ENCODE data around the gene TMEM87B. TPM values are rescaled to one million over a fixed set of nuclear protein-coding genes. Genes with fewer than 3 reads are reported as not detected.
"Not testable (repeated sequence)": the region's sequence is repeated elsewhere in the genome, so short reads cannot be mapped to it uniquely, and the experiment has no call there.

TMEM87B gene
- total RNA-seq, 2 donors from 2014 or later: 28.3 to 42.7 TPM

GRCh38 chr2:112056626-112056987 lies 1.5 kb downstream of the TMEM87B start:
- intact Hi-C loops (cut with DNase I): no loop called here
- DNase-seq (ENCODE audit: low spot score): no peak

GRCh38 chr2:112059671-112060070 lies 4.6 kb downstream of the TMEM87B start:
- DNase-seq (ENCODE audit: low spot score): no peak
- intact Hi-C loops (cut with DNase I): no loop called here

DNA sequence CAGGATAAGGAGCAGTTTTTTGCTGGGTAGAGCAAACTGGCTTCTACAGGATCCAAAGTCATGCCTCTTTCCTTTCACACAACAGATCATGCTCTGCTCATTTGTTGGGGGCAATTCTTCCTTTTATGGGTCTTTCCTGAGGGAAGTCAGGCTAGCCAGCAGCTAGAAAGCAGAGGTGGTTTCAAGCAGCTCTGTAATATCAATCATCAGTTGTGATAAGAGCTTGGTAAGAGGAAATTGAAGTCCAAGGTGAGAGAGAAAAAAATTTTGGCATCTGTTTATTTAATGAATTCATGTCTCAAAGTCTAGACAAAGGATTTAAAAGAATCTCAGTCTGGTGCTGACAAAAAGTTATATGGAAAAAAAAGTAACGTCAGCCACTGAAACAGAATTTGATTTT lies 6.2 kb downstream of the TMEM87B start:
- DNase-seq (ENCODE audit: low spot score): no peak

GRCh38 chr2:112061840-112062239 lies 6.8 kb downstream of the TMEM87B start:
- DNase-seq (ENCODE audit: low spot score): no peak
- intact Hi-C loops (cut with DNase I): no loop called here

More for the DNA sequence above, 6.2 kb downstream of the TMEM87B start:
- intact Hi-C loops (cut with DNase I): no loop called here

GRCh38 chr2:112062894-112063293 lies 7.8 kb downstream of the TMEM87B start:
- DNase-seq (ENCODE audit: low spot score): no peak
- intact Hi-C loops (cut with DNase I): no loop called here

DNA sequence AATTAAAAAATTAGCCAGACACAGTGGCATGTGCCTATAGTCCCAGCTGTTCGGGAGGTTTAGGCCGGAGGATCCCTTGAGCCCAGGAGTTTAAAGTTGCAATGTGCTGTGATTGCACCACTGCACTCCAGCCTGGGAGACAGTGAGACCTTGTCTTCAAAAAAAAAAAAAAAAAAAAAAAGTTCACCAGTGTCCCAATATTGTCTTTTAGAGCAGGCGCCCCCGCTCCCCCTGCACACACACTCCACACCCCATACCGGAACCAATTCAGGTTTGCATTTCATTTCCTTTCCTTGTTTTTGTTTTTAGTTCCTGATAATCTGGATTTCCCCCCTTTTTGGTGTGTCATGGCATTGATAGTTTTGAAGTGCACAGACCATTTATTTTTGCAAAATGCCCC lies 10.4 kb downstream of the TMEM87B start:
- no peak for DNase-seq (ENCODE audit: low spot score)
- intact Hi-C loops (cut with DNase I): no loop called here

- intact Hi-C loops (cut with DNase I): no loop called here
- DNase-seq (ENCODE audit: low spot score): no peak
These were observed 10.9 kb downstream of the TMEM87B start for GRCh38 chr2:112065966-112066365.

- DNase-seq (ENCODE audit: low spot score); intact Hi-C loops (cut with DNase I): not testable (repeated sequence)
These were observed 14.7 kb downstream of the TMEM87B start for GRCh38 chr2:112069794-112070193.

GRCh38 chr2:112073875-112074274 lies 18.8 kb downstream of the TMEM87B start:
- no peak for DNase-seq (ENCODE audit: low spot score)

GRCh38 chr2:112074506-112074905 lies 19.4 kb downstream of the TMEM87B start:
- intact Hi-C loops (cut with DNase I): no loop called here

More at GRCh38 chr2:112073875-112074274, 18.8 kb downstream of the TMEM87B start:
- intact Hi-C loops (cut with DNase I): no loop called here

DNA sequence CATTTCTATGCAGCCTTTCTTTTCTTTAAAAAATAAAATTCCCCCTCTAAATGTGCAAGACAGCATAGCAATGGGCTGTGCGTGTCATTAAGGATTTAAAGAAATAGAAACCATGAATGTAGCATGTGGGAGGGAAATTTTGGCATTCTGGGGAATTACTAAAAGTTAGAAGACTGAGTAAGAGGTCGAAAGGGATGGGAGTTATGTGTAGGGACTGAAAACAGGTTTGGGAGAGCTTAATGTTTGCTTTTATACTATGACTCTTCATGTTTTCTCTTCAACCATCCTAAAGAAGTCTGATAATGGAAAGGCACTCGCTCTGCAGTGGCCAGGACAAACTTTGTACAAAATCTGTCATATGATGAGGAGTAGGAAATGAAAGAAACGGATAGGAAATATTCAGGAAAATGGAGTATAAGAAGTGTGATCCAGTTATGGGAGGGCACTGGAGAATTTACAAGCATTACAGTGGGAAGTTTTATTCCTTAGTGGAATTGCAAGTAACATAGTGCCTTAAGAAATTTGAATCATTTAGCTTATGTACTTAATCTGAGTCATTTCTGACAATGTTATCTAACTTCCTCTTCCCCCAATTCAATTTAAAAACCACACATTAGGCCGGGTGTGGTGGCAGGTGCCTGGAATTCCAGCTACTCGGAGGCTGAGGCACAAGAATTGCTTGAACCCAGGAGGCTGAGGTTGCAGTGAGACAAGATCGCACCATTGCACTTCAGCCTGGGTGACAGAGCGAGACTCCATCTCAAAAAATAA lies 20.6 kb downstream of the TMEM87B start:
- no peak for DNase-seq (ENCODE audit: low spot score)
- intact Hi-C loops (cut with DNase I): no loop called here

More at GRCh38 chr2:112074506-112074905, 19.4 kb downstream of the TMEM87B start:
- no peak for DNase-seq (ENCODE audit: low spot score)

GRCh38 chr2:112077814-112078213 lies 22.7 kb downstream of the TMEM87B start:
- DNase-seq (ENCODE audit: low spot score): no peak
- intact Hi-C loops (cut with DNase I): no loop called here

GRCh38 chr2:112081262-112081661 lies 26.2 kb downstream of the TMEM87B start:
- intact Hi-C loops (cut with DNase I): loop anchor here in 1 of 2 donors (5.0 kb wide), 2 partner anchors 591 to 1314 kb away; no protein-coding TSS in a partner anchor
- DNase-seq (ENCODE audit: low spot score): no peak

DNA sequence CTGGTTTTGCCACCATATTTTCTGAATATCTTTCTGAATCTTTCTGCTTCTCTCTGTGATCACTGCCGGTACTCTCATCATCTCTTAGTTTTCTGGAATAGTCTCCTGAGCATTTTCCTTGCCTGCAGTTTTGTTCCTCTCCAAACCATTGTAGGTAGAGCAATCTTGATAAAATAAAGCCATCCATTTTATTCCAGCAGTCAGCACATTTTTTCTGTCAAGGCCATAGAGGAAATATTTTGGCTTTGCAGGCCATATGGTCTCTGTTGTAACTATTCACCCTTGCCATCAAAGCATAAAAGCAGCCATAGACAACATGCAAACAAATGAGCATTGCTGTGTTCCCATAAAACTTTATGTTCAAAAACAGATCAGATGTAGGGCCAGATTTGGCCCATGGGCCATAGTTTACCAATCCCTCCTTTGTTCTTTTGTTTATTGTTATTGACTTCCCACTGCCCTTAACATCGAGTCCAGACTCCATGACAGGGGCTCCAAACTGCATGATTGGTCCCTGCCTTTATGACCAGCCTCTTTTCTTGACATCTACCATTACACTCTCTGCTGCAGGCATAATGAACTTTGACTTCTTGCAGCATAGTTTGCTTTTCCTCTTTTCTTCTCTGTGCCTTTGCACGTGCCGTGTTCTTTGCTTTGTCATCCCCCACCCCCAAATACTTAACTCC lies 29.8 kb downstream of the TMEM87B start:
- DNase-seq (ENCODE audit: low spot score): no peak
- intact Hi-C loops (cut with DNase I): loop anchor here in 1 of 2 donors (5.0 kb wide), 2 partner anchors 587 to 1318 kb away; no protein-coding TSS in a partner anchor

DNA sequence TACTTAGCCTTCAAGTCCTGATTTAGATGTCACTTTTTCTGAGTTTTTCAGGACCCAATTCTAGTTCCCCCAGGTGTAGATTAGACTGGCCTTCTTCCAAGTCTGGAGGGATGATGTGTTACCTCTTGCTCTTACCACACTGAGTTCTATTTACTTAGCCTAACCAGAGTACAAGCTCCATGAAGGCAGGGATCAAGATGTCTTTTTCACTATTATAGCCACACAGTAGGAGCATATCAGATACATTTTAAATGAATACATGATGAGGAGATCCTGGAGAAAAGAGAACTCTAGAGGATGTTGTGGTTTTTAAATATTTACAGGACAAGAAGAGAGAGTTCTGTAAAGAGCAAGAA lies 30.3 kb downstream of the TMEM87B start:
- DNase-seq (ENCODE audit: low spot score): no peak
- intact Hi-C loops (cut with DNase I): no loop called here

DNA sequence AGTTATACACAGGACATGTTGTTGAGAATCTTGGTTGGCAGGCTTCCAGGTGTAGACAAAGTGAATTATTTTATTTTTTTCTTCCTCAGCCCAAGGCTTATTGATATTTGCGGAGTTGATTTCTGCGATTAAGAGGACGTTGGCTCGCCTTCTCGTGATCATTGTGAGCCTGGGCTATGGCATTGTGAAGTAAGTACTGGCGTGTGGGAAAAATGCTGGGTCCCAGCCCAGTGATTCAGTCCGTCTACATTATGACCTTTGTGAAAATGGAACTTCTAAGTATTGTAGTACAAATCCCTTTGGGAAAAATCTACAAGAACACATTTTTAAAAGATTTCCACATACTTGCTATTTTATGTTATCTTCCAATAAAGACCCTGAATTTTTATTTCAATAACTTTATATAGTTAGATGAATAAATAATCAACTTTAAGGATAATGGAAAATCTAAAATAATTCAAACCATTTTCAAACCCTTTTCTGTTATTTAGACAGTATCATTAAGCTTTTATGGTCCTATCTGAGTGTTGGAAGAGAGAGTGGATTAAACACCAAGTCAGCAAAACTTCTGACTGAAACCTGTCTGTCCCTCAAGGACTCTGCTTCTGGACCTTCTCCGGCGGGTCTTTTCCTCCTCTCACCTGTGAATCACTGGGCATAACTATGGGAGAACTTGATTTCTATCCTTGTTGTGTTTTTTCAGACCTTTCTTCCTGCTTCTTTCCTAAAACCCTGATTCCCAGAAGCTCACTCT lies 31.0 kb downstream of the TMEM87B start:
- DNase-seq (ENCODE audit: low spot score): peak; percentile 89

DNA sequence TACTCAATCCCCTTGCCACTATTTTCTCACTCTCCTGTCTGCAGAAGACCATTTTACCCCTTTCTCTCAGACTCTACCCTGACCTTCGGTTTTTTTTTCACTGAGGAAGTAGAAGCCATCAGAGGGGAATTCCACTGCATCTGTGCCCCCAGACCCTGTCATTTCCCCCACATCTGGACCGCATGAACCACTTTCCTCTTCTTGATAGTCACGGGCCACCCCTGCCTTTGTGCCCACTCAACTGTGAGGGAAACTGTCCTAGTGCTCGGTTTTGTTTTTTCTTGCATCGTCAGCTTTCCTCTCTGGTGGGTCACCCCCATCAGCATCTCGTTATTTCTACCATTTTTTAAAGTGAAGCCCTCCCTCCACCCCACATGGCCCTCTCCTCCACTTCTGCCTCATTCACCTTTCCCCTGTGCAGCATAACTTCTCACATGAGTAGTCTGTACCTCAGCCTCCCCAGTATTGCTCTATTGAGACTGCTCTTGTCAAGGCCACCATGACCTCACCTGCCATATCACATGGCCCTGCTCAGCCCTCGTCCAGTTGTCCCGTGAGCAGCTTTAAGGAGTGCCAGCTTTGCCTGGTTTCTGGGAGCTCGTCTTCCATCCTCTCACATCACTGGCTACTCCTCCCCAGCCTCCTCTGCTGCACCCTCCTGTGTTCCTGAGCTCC lies 32.4 kb downstream of the TMEM87B start:
- DNase-seq (ENCODE audit: low spot score): no peak
- intact Hi-C loops (cut with DNase I): no loop called here

More for the DNA sequence above, 31.0 kb downstream of the TMEM87B start:
- intact Hi-C loops (cut with DNase I): no loop called here

DNA sequence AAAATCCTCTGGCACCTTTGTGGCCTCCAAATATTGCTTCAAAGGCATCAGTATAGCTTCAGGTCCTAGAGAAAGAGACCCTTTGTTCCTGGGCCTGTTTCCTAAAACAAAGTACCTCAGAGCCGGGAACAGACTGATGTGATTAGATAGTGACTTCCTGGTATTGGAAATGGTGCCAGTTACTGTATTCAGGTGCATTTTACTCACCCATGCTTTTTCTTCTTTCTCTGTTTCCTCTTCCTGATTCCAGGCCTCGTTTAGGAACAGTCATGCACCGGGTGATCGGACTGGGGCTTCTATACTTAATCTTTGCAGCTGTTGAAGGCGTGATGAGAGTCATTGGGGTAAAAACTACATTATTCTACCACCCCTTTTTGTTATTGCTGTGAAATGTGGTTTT lies 34.3 kb downstream of the TMEM87B start:
- intact Hi-C loops (cut with DNase I): no loop called here
- DNase-seq (ENCODE audit: low spot score): no peak

- intact Hi-C loops (cut with DNase I): no loop called here
- no peak for DNase-seq (ENCODE audit: low spot score)
These were observed 37.4 kb downstream of the TMEM87B start for GRCh38 chr2:112092286-112093041.
